ENCODE data around the gene FERMT3. TPM values are rescaled to one million over a fixed set of nuclear protein-coding genes. Genes with fewer than 3 reads are reported as not detected.
"Not testable (repeated sequence)": the region's sequence is repeated elsewhere in the genome, so short reads cannot be mapped to it uniquely, and the experiment has no call there.

FERMT3 gene
- total RNA-seq, 2 experiments from 2014 or later: 195 to 203 TPM

DNA sequence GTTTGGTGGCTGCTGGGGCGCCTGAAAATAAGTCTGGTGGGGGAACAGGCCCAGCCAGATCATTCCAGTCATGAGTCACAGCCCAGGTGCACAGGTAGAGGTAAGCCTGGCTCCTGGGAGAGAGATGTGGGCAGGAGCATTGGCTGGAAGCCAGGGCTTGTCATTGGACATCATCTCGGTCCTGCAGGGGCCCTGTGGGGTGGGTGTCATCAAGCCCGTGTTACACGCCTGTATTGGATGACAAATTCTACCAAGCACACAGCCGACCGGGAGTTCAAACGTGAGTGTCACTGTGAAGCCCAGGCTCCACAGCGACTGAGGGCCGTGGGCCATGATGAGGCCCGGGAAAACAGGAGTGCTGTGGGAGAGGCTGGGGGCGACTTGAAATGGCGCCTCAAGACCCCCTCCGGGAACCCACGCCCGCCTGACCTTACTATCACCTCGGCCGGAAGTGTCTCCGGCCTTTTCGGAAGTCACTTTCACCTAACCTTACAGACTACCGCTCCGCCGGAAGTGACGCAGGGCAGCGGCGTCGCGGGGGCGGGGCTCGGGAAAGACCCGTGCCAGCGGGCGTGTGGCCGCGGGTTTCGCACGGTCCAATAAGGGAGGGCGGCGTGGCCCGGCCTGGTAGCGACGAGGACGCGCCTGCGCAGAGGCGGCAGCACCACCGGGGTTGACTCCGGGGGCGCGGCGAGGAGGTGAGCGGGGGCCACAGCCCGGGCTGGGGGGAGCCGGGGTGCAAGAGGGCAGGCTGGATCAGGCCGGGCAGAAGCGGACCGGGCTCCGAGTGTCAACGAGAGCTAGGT lies 34.1 kb downstream of the FERMT3 start, which contains the start of gene FKBP2:
TSS of gene FKBP2 (plus strand) at position 661 of the 806 bp plus-strand sequence. CDS start 1,293 bp downstream, outside the sequence.
- Mint-ChIP-seq H3K4me3 (peak within 1 kb of the TSS; percentile 89), H3K36me3 (peaks cover 18% of the 10 kb centered on the region), H3K4me1 (ENCODE audit: low read depth) (peaks cover 36% of the 10 kb centered on the region), H3K9me3 (no peaks in the 10 kb centered on the region), H3K27me3 (no peaks in the 10 kb centered on the region), H3K27ac (peak within 1 kb of the TSS; percentile 98)
- CTCF ChIA-PET: interaction anchor here (0.9 to 3.7 kb wide), 7 partner anchors 10 to 64 kb away, joined by 3 to 19 read pairs (median 5); partner anchors contain the start of genes CATSPERZ, ESRRA, GPR137 and NUDT22
- POLR2A ChIA-PET: interaction anchor here (0.6 to 4.3 kb wide), 14 partner anchors 8 to 100 kb away, joined by 3 to 14 read pairs (median 4); partner anchors contain the start of genes BAD, NUDT22, PRDX5 and STIP1
- DNase-seq: peak; percentile 98
- intact Hi-C loops (cut with micrococcal nuclease): loop anchor here (1.0 to 10.0 kb wide), 9 partner anchors 10 to 874 kb away; partner anchors contain the start of genes BAD, DNAJC4, ESRRA and GPR137

DNA sequence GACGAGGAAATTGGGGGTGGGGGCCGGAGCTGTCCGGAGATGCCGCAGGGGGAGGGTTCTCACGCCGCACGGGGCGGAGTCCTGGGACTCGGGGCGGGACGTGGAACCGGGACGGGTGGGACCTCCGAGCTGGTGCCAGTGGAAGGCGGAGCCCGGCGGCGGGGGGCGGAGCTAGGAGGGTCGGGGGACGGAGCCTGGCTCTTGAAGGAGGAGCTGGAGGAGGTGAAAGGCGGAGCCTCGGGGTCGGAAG lies 34.6 kb downstream of the FERMT3 start:
- ChIA-PET POLR2A (interaction anchor here (0.5 to 4.3 kb wide), 14 partner anchors 9 to 100 kb away, joined by 3 to 14 read pairs (median 4); partner anchors contain the start of genes BAD, NUDT22, PRDX5 and STIP1), CTCF (interaction anchor here (0.6 to 3.7 kb wide), 8 partner anchors 15 to 403 kb away, joined by 3 to 19 read pairs (median 4); partner anchors contain the start of genes CATSPERZ, ESRRA, GPR137 and NUDT22)
- intact Hi-C loops (cut with micrococcal nuclease): loop anchor here (1.0 to 10.0 kb wide), 7 partner anchors 11 to 874 kb away; partner anchors contain the start of genes BAD, DNAJC4, ESRRA and GPR137
- Mint-ChIP-seq H3K27ac (peak overlapping the region; percentile 98), H3K4me3 (peak overlapping the region; percentile 89), H3K9me3 (no peaks in the 10 kb centered on the region), H3K36me3 (peaks cover 18% of the 10 kb centered on the region), H3K4me1 (ENCODE audit: low read depth) (peaks cover 32% of the 10 kb centered on the region), H3K27me3 (no peaks in the 10 kb centered on the region)
- DNase-seq: peak; percentile 100

DNA sequence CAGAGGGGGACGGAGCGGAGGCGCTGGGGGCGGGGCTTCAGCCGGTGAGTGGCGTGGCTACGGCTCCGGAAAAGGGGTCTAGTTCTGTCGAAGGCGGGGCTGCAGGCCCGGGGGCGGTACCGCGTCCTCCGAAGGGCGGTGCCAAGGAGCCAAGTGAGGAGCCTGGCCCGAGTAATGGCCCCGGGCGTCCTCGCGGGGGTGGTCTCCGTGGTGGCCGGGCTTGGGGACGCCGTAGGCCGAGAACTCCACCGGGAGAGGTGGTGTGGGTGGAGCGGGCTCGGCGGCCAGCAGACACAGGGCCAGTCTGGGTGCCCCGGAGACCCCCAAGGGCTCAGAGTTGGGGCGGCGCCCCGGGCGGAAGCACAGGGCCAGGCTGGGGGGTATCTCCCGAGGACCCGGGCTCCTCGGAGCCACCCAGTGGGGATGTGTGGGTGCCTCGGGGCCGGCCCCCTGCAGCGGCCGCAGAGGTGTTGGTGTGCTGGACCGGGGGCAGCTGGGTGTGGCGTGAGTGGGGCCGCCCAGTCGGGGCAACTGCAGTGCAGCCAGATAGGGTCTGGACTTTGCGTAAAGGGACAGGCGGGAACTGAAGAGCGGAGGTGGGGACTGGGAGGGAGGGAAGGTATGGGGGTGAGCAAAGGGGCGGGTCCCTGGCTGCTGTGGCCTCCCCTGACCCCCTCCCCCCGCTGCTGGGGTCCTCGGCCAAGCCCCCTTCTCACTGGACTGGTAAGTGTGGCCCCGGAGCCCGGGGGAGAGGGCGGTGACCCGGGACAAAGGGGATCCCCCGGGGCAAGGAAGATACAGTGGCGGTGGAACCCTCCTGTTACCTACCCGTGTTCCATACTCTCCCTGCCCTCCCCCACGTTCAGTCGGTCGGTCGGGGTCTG lies 35.2 kb downstream of the FERMT3 start:
- H3K27me3 Mint-ChIP-seq: no peaks in the 10 kb centered on the region
- peaks cover 18% of the 10 kb centered on the region for H3K36me3 Mint-ChIP-seq
- peaks cover 32% of the 10 kb centered on the region for H3K4me1 Mint-ChIP-seq (ENCODE audit: low read depth)
- DNase-seq: no peak
- H3K27ac Mint-ChIP-seq: peak overlapping the region; percentile 98
- ChIA-PET CTCF (interaction anchor here (0.6 to 3.7 kb wide), 9 partner anchors 9 to 403 kb away, joined by 3 to 19 read pairs (median 5); partner anchors contain the start of genes CATSPERZ, ESRRA, GPR137 and NUDT22), POLR2A (interaction anchor here (0.5 to 4.3 kb wide), 16 partner anchors 9 to 99 kb away, joined by 3 to 14 read pairs (median 4); partner anchors contain the start of genes BAD, NUDT22, PRDX5 and STIP1)
- no peaks in the 10 kb centered on the region for H3K9me3 Mint-ChIP-seq
- intact Hi-C loops (cut with micrococcal nuclease): loop anchor here (1.0 to 10.0 kb wide), 7 partner anchors 11 to 873 kb away; partner anchors contain the start of genes BAD, DNAJC4, ESRRA and GPR137
- peak overlapping the region; percentile 89 for H3K4me3 Mint-ChIP-seq

DNA sequence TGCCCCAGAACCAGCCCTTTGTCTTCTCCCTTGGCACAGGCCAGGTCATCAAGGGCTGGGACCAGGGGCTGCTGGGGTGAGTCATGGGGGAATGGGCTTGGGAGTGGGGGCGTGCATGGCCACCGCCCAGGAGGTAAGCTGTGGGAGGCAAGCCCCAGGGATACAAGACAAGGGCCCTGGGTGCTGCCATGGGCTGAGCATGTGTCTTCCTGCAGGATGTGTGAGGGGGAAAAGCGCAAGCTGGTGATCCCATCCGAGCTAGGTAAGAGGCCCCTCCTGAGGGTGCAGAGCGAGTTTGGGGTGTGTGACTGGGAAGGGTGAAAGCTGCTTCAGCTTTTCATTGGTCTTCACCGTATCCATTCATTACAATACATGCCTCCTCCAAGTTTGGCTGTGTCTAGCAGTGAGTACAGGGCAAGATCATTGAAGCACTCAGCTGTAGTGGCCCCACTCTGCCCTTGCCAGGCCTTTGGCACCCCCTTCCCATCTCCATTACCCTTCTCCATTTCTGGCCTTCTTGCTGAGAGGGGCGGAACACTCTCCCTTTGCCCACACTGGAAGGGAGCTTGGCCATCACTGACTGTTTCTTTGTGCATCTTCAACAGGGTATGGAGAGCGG lies 36.8 kb downstream of the FERMT3 start:
- ChIA-PET CTCF (interaction anchor here (0.8 to 5.0 kb wide), 6 partner anchors 8 to 298 kb away, joined by 3 to 28 read pairs (median 10); partner anchors contain the start of genes CATSPERZ, ESRRA and PLCB3), POLR2A (interaction anchor here (1.1 to 1.6 kb wide), 5 partner anchors 9 to 37 kb away, joined by 3 to 6 read pairs (median 4); partner anchors contain the start of genes FERMT3, NUDT22 and TRPT1)
- H3K9me3 Mint-ChIP-seq: no peaks in the 10 kb centered on the region
- peak overlapping the region; percentile 41 for H3K4me3 Mint-ChIP-seq
- H3K27ac Mint-ChIP-seq: peak overlapping the region; percentile 33
- peaks cover 14% of the 10 kb centered on the region for H3K36me3 Mint-ChIP-seq
- H3K27me3 Mint-ChIP-seq: no peaks in the 10 kb centered on the region
- H3K4me1 Mint-ChIP-seq (ENCODE audit: low read depth): peaks cover 35% of the 10 kb centered on the region
- no peak for DNase-seq
- intact Hi-C loops (cut with micrococcal nuclease): loop anchor here (10.0 kb wide), 1 partner anchor 871 kb away; the partner anchor contains the start of genes TM7SF2 and ZNHIT2

DNA sequence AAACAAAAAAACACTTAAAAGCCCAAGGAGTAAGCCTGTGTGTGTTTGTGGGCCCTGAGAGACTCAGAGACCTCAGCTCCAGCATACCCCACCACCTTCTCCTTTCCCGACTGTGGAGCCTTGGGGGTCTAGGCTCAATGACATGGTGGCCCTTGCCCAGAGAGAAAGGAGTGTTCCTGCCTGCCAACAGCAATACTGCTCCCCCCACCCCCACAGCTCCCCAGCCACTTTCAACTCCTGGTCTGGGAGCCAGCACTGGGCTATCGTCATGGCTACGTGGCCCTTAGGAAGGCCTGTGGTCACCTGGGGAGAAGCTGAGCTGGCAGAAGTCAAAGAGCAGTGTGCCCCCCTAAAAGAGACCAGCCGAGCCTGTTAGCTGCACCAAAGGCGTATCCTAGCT lies 37.6 kb downstream of the FERMT3 start:
- DNase-seq: no peak
- Mint-ChIP-seq H3K36me3 (peaks cover 14% of the 10 kb centered on the region), H3K9me3 (no peaks in the 10 kb centered on the region), H3K27ac (peak overlapping the region; percentile 51), H3K27me3 (no peaks in the 10 kb centered on the region), H3K4me3 (peak overlapping the region; percentile 26), H3K4me1 (ENCODE audit: low read depth) (peaks cover 35% of the 10 kb centered on the region)
- ChIA-PET POLR2A (interaction anchor here (0.5 to 3.0 kb wide), 4 partner anchors 8 to 38 kb away, joined by 3 to 22 read pairs (median 4); partner anchors contain the start of gene FERMT3), CTCF (interaction anchor here (0.8 to 5.0 kb wide), 4 partner anchors 7 to 298 kb away, joined by 4 to 28 read pairs (median 17); partner anchors contain the start of genes CATSPERZ, ESRRA and PLCB3)
- intact Hi-C loops (cut with micrococcal nuclease): loop anchor here (10.0 kb wide), 1 partner anchor 871 kb away; the partner anchor contains the start of genes TM7SF2 and ZNHIT2

DNA sequence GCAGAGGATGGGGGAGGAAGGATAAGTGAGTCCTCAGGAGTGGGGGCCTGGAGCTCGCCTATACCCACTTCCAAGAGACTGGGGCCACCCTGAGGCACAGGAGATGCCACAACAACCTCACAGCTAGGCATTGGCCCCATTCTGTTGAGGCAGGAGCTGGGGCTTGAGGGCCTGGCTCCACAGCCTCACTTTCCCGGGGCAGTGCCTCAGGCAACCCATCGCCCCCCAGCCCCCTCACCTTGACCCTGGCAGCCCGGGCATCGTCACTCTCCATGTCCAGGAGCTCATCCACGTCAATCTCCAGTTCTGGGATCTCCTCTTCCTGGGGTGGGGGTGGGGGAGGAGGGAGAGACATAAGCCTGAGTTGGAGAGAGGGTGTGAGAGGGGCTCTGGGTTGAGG lies 38.4 kb downstream of the FERMT3 start:
- Mint-ChIP-seq H3K27ac (peak overlapping the region; percentile 90), H3K27me3 (no peaks in the 10 kb centered on the region), H3K4me1 (ENCODE audit: low read depth) (peaks cover 34% of the 10 kb centered on the region), H3K4me3 (peak overlapping the region; percentile 91), H3K36me3 (peaks cover 14% of the 10 kb centered on the region), H3K9me3 (no peaks in the 10 kb centered on the region)
- intact Hi-C loops (cut with micrococcal nuclease): loop anchor here (10.0 kb wide), 1 partner anchor 870 kb away; the partner anchor contains the start of genes TM7SF2 and ZNHIT2
- ChIA-PET CTCF (interaction anchor here (0.6 to 5.0 kb wide), 4 partner anchors 40 to 59 kb away, joined by 3 to 28 read pairs (median 14); partner anchors contain the start of genes CATSPERZ and ESRRA), POLR2A (interaction anchor here (0.6 to 3.0 kb wide), 7 partner anchors 22 to 1328 kb away, joined by 3 to 22 read pairs (median 5); partner anchors contain the start of genes FERMT3 and STIP1)
- no peak for DNase-seq

DNA sequence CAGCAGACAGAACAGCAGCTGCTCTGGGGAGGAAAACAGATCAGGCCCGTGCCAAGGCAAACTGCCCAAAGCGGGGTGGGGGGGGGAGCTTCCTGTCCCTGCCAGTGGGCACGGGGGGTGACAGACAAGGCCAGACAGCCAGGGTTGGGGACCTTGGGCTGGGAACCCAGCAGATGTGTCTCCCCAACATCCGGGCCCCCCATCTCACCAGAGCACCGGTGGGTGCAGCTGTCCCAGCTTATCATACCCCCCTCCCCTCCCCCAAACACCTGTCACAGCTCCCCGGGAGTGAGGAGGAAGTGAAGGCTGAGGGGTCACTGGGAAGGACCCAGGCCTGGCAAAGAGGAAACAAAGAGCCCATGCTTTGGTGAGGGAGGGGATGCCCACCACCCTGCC lies 38.9 kb downstream of the FERMT3 start:
- peak overlapping the region; percentile 90 for H3K27ac Mint-ChIP-seq
- no peaks in the 10 kb centered on the region for H3K9me3 Mint-ChIP-seq
- peaks cover 11% of the 10 kb centered on the region for H3K36me3 Mint-ChIP-seq
- intact Hi-C loops (cut with micrococcal nuclease): loop anchor here (10.0 kb wide), 1 partner anchor 869 kb away; the partner anchor contains the start of genes TM7SF2 and ZNHIT2
- CTCF ChIA-PET: interaction anchor here (0.6 to 5.0 kb wide), 8 partner anchors 10 to 59 kb away, joined by 3 to 28 read pairs (median 6); partner anchors contain the start of genes CATSPERZ and ESRRA
- H3K27me3 Mint-ChIP-seq: no peaks in the 10 kb centered on the region
- DNase-seq: peak; percentile 44
- peaks cover 31% of the 10 kb centered on the region for H3K4me1 Mint-ChIP-seq (ENCODE audit: low read depth)
- peak overlapping the region; percentile 91 for H3K4me3 Mint-ChIP-seq
- POLR2A ChIA-PET: interaction anchor here (0.6 to 3.0 kb wide), 10 partner anchors 19 to 1328 kb away, joined by 3 to 22 read pairs (median 7); partner anchors contain the start of genes BAD, FERMT3, GPR137 and NUDT22

DNA sequence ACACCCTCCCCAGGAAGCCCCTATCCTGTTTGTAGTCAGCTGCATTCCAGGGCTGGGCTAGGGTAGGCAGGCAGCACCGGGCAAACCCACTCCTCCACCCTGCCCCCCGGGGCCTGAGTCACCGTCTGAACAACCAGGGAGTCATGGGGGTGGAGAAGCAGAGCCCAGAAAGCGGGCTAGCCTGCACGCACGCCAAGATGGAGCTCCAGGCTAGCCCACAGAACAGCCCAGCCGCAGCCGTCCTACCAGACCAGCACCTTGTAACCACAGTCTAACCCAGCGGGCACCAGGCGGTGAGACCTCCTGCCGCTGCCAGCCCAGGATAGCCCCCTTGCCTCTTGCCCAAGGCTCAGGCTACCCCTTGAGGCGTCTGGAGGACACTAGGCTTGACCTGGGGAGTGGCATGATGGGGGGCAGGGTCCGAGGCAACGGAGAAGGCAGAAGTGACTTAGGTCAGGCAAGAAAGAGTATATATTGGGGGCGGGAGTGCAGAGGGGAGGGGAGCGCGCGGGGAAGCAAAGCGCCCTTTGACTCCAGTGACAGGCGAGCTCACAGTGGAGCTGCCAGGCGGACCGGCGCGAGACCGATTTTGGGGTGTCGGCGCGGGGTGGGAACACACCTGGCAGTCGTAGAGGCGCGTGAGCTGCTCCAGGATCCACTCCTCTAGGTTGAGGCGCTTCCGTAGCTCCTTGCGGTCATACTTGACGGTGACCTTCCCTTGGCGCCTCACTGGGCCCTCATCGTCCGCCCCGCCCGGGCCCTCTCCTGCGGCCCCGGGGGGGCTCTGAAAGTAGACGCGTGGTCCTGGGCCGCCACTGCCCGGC lies 39.5 kb downstream of the FERMT3 start:
- Mint-ChIP-seq H3K27ac (peak overlapping the region; percentile 90), H3K4me3 (peak overlapping the region; percentile 91), H3K9me3 (no peaks in the 10 kb centered on the region), H3K27me3 (no peaks in the 10 kb centered on the region), H3K4me1 (ENCODE audit: low read depth) (peaks cover 31% of the 10 kb centered on the region), H3K36me3 (peaks cover 10% of the 10 kb centered on the region)
- ChIA-PET CTCF (interaction anchor here (0.6 to 5.0 kb wide), 9 partner anchors 11 to 86 kb away, joined by 3 to 28 read pairs (median 5); partner anchors contain the start of genes CATSPERZ and ESRRA), POLR2A (interaction anchor here (0.6 to 3.0 kb wide), 11 partner anchors 19 to 1327 kb away, joined by 3 to 22 read pairs (median 6); partner anchors contain the start of genes BAD, CCDC88B, FERMT3 and GPR137)
- peak; percentile 89 for DNase-seq
- intact Hi-C loops (cut with micrococcal nuclease): loop anchor here (1.0 to 10.0 kb wide), 3 partner anchors 24 to 869 kb away; partner anchors contain the start of genes TM7SF2 and ZNHIT2

DNA sequence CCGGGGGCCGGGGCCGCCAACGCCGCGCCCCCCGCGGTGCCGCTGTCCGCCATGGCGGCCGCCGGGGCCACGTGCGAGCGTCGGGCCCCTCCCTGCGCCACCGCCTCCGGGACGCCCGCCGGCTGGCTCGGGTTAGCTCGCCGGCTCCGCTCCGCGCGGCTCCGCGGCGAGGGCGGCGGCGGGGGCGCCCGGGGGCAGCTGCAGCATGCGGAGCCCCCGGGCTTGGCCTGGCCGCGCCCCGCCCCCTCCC lies 40.0 kb downstream of the FERMT3 start:
- Mint-ChIP-seq H3K36me3 (peaks cover 10% of the 10 kb centered on the region), H3K4me3 (peak overlapping the region; percentile 78), H3K4me1 (ENCODE audit: low read depth) (peaks cover 31% of the 10 kb centered on the region)
- not testable (repeated sequence) for H3K9me3 Mint-ChIP-seq, H3K27ac Mint-ChIP-seq, DNase-seq, H3K27me3 Mint-ChIP-seq
- ChIA-PET POLR2A (interaction anchor here (0.6 to 3.0 kb wide), 11 partner anchors 13 to 1364 kb away, joined by 3 to 22 read pairs (median 6); partner anchors contain the start of genes BAD, CCDC88B, ESRRA and FERMT3), CTCF (interaction anchor here (0.6 to 5.0 kb wide), 7 partner anchors 17 to 85 kb away, joined by 3 to 28 read pairs (median 6); partner anchors contain the start of genes CATSPERZ and ESRRA)
- intact Hi-C loops (cut with micrococcal nuclease): loop anchor here (1.0 to 10.0 kb wide), 3 partner anchors 24 to 868 kb away; partner anchors contain the start of genes TM7SF2 and ZNHIT2

All from activated CD4-positive, alpha-beta memory T cell treated with anti-CD3 and anti-CD28 coated beads for 36 hours (primary cell).